ENCODE measurements around the gene KIAA0513.

- TF ChIP-seq, protein P1, sequence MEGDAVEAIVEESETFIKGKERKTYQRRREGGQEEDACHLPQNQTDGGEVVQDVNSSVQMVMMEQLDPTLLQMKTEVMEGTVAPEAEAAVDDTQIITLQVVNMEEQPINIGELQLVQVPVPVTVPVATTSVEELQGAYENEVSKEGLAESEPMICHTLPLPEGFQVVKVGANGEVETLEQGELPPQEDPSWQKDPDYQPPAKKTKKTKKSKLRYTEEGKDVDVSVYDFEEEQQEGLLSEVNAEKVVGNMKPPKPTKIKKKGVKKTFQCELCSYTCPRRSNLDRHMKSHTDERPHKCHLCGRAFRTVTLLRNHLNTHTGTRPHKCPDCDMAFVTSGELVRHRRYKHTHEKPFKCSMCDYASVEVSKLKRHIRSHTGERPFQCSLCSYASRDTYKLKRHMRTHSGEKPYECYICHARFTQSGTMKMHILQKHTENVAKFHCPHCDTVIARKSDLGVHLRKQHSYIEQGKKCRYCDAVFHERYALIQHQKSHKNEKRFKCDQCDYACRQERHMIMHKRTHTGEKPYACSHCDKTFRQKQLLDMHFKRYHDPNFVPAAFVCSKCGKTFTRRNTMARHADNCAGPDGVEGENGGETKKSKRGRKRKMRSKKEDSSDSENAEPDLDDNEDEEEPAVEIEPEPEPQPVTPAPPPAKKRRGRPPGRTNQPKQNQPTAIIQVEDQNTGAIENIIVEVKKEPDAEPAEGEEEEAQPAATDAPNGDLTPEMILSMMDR (IDR thresholded peaks at IDR 0.05) = no peak
- no peak for TF ChIP-seq POLR2A (IDR thresholded peaks at IDR 0.05)
- TF ChIP-seq EP300 (IDR thresholded peaks at IDR 0.05) = no peak
Measured at GRCh38 chr16:85081038-85081437, 53.4 kb downstream of the KIAA0513 start.

Data from tibial nerve (tissue), 4 donors.